ENCODE data around the gene HACE1.

DNA sequence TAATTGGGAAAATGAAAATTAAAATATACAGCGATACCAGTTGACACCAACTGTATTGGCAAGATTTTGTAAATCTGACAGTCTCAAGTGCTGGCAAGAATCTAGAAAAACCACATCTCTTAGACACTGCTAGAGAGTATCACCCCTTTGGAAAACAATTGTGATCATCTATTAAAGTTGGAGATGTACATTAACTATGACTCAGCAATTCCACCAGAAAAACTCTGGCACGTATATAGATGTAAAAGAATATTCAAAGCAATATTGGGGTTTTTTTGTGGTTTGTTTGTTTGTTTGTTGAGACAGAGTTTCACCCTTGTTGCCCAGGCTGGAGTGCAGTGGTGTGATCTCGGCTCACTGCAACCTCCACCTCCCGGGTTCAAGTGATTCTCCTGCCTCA is 142.9 kb downstream of the HACE1 start:
- TF ChIP-seq, protein P1, sequence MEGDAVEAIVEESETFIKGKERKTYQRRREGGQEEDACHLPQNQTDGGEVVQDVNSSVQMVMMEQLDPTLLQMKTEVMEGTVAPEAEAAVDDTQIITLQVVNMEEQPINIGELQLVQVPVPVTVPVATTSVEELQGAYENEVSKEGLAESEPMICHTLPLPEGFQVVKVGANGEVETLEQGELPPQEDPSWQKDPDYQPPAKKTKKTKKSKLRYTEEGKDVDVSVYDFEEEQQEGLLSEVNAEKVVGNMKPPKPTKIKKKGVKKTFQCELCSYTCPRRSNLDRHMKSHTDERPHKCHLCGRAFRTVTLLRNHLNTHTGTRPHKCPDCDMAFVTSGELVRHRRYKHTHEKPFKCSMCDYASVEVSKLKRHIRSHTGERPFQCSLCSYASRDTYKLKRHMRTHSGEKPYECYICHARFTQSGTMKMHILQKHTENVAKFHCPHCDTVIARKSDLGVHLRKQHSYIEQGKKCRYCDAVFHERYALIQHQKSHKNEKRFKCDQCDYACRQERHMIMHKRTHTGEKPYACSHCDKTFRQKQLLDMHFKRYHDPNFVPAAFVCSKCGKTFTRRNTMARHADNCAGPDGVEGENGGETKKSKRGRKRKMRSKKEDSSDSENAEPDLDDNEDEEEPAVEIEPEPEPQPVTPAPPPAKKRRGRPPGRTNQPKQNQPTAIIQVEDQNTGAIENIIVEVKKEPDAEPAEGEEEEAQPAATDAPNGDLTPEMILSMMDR (conservative IDR thresholded peaks at IDR 0.05; ENCODE audit: low read length), result no peak
- TF ChIP-seq EZH2phosphoT487 (IDR thresholded peaks at IDR 0.05; ENCODE audit: borderline replicate concordance), result no peak

All from Loucy (cell line).